Karpas-422 (cell line): ENCODE results near the gene UBE2Q1. TPM values are rescaled to one million over a fixed set of nuclear protein-coding genes. Genes with fewer than 3 reads are reported as not detected.

Experiments used
- DNase-seq: peaks from one replicate; pipeline ENCODE4 v3.0.0-alpha.2; 2015
- H2AFZ ChIP-seq: fragments of 200-600 bp; sonication (generic); 2 replicates; pipeline ENCODE4 v1.6.1; 2014; ENCODE audit warnings: antibody characterized with exemption, low read length, mixed read lengths
- H3K27ac ChIP-seq: fragments of 200-600 bp; sonication (generic); 2 replicates; pipeline ENCODE4 v1.5.1; 2014; ENCODE audit warnings: mild to moderate bottlenecking, low read length, moderate library complexity
- H3K27me3 ChIP-seq: fragments of 200-600 bp; sonication (generic); 2 replicates; pipeline ENCODE4 v1.6.1; 2014; ENCODE audit warnings: low read length, mixed read lengths
- H3K36me3 ChIP-seq: fragments of 200-600 bp; sonication (generic); 2 replicates; pipeline ENCODE4 v1.6.1; 2014; ENCODE audit warnings: low read length, mixed read lengths; ENCODE audit not compliant: insufficient read depth
- H3K4me1 ChIP-seq: fragments of 200-600 bp; sonication (generic); 2 replicates; pipeline ENCODE4 v1.6.1; 2014; ENCODE audit warnings: mild to moderate bottlenecking, low read length, mixed read lengths
- H3K4me2 ChIP-seq: fragments of 200-600 bp; sonication (generic); 2 replicates; pipeline ENCODE4 v1.6.1; 2014; ENCODE audit warnings: low read length, low read depth, mild to moderate bottlenecking; ENCODE audit not compliant: poor library complexity, severe bottlenecking
- H3K4me3 ChIP-seq: fragments of 200-600 bp; sonication (generic); 2 replicates; pipeline ENCODE4 v1.5.1; 2014; ENCODE audit warnings: mild to moderate bottlenecking, antibody characterized with exemption, low read length, mixed read lengths
- H3K79me2 ChIP-seq: fragments of 200-600 bp; sonication (generic); 2 replicates; pipeline ENCODE4 v1.6.1; 2014; ENCODE audit warnings: mild to moderate bottlenecking, low read length, mixed read lengths
- H3K9ac ChIP-seq: fragments of 200-600 bp; sonication (generic); 2 replicates; pipeline ENCODE4 v1.6.0; 2014; ENCODE audit warnings: low read length
- H3K9me2 ChIP-seq: fragments of 200-600 bp; sonication (generic), shearing (Covaris generic); replicated peaks from 2 replicates; pipeline ENCODE4 v1.6.0; 2014; ENCODE audit warnings: mild to moderate bottlenecking, low read length, moderate library complexity; ENCODE audit not compliant: insufficient read depth
- H3K9me3 ChIP-seq: fragments of 300-700, 200-600 bp; sonication (generic); 2 replicates; pipeline ENCODE4 v1.6.1; 2014; ENCODE audit warnings: low read length, mixed read lengths
- H4K20me1 ChIP-seq: fragments of 200-600 bp; sonication (generic); 2 replicates; pipeline ENCODE4 v1.6.1; 2014; ENCODE audit warnings: mild to moderate bottlenecking, antibody characterized with exemption, low read length, low read depth; ENCODE audit not compliant: insufficient read depth
- total RNA-seq: library from RNA; depleted of rRNA; stranded (reverse); fragments of >200 nt; shearing (Covaris generic); gene quantifications from 2 replicates; pipeline ENCODE4 v1.2.3, GENCODE V29; 2014; ENCODE audit warnings: low replicate concordance; rRNA removed

Gene UBE2Q1
- total RNA-seq, 1 experiment from 2014 or later = 41.2 TPM

- Histone ChIP-seq H3K27me3 (no peaks in the 10 kb centered on the region), H3K4me2 (no peak overlapping the region), H3K9me2 (no peaks in the 10 kb centered on the region), H3K4me3 (no peak overlapping the region), H3K9me3 (no peaks in the 10 kb centered on the region), H2AFZ (no peak overlapping the region), H3K4me1 (no peaks in the 10 kb centered on the region), H3K36me3 (no peaks in the 10 kb centered on the region), H3K27ac (no peak overlapping the region), H3K9ac (no peak overlapping the region), H4K20me1 (no peaks in the 10 kb centered on the region), H3K79me2 (no peaks in the 10 kb centered on the region)
- DNase-seq = no peak
Measured at GRCh38 chr1:154502744-154503115, 55.7 kb downstream of the UBE2Q1 start.

- Histone ChIP-seq H3K27me3 (no peaks in the 10 kb centered on the region), H4K20me1 (no peaks in the 10 kb centered on the region), H3K9me3 (no peaks in the 10 kb centered on the region), H3K79me2 (no peaks in the 10 kb centered on the region), H3K4me3 (no peak within 1 kb of the TSS), H3K4me1 (peaks cover under 1% of the 10 kb centered on the region), H3K36me3 (no peaks in the 10 kb centered on the region), H3K27ac (no peak within 1 kb of the TSS), H3K9me2 (no peaks in the 10 kb centered on the region), H2AFZ (no peak within 1 kb of the TSS), H3K9ac (no peak within 1 kb of the TSS), H3K4me2 (no peak within 1 kb of the TSS)
- no peak for DNase-seq
Measured at GRCh38 chr1:154502066-154502743, 56.3 kb downstream of the UBE2Q1 start, which contains the start of the genes SHE and TDRD10. SHE (minus strand) TSS chr1:154502412; CDS start chr1:154502026, 386 bp downstream. TDRD10 (plus strand) TSS chr1:154502219; CDS start chr1:154506904, 4,685 bp downstream.

GRCh38 chr1:154501423-154502065 lies 56.9 kb downstream of the UBE2Q1 start:
- H3K9ac ChIP-seq = no peak overlapping the region
- H3K4me3 ChIP-seq = no peak overlapping the region
- H3K9me2 ChIP-seq = no peaks in the 10 kb centered on the region
- no peaks in the 10 kb centered on the region for H4K20me1 ChIP-seq
- DNase-seq = no peak
- no peaks in the 10 kb centered on the region for H3K36me3 ChIP-seq
- H3K79me2 ChIP-seq = no peaks in the 10 kb centered on the region
- no peaks in the 10 kb centered on the region; the same call in 1 of the 2 replicates for H3K27me3 ChIP-seq
- H2AFZ ChIP-seq = no peak overlapping the region
- H3K27ac ChIP-seq = no peak overlapping the region
- peaks cover 8% of the 10 kb centered on the region for H3K4me1 ChIP-seq
- H3K4me2 ChIP-seq = no peak overlapping the region
- H3K9me3 ChIP-seq = no peaks in the 10 kb centered on the region

GRCh38 chr1:154500533-154500932 lies 57.9 kb downstream of the UBE2Q1 start:
- no peaks in the 10 kb centered on the region for H3K9me2 ChIP-seq
- H2AFZ ChIP-seq = no peak overlapping the region
- peaks cover 11% of the 10 kb centered on the region for H3K4me1 ChIP-seq
- H3K27ac ChIP-seq = no peak overlapping the region
- H4K20me1 ChIP-seq = no peaks in the 10 kb centered on the region
- no peak overlapping the region for H3K9ac ChIP-seq
- peaks cover 3% of the 10 kb centered on the region; the same call in 1 of the 2 replicates for H3K27me3 ChIP-seq
- no peak overlapping the region for H3K4me3 ChIP-seq
- H3K36me3 ChIP-seq = no peaks in the 10 kb centered on the region
- no peaks in the 10 kb centered on the region for H3K9me3 ChIP-seq
- no peak for DNase-seq
- no peak overlapping the region for H3K4me2 ChIP-seq
- no peaks in the 10 kb centered on the region for H3K79me2 ChIP-seq

- Histone ChIP-seq H3K36me3 (no peaks in the 10 kb centered on the region), H3K4me2 (no peak overlapping the region), H3K9me2 (no peaks in the 10 kb centered on the region), H3K79me2 (no peaks in the 10 kb centered on the region), H3K9ac (no peak overlapping the region), H3K4me1 (peaks cover 11% of the 10 kb centered on the region), H3K4me3 (no peak overlapping the region), H4K20me1 (no peaks in the 10 kb centered on the region), H3K27me3 (peaks cover 3% of the 10 kb centered on the region; the same call in 1 of the 2 replicates), H2AFZ (no peak overlapping the region), H3K9me3 (no peaks in the 10 kb centered on the region), H3K27ac (no peak overlapping the region)
- no peak for DNase-seq
Measured at GRCh38 chr1:154499446-154499845, 59.0 kb downstream of the UBE2Q1 start.

Other genes starting within 250 kb of the UBE2Q1 start
- gene AQP10, start 237.6 kb downstream of the UBE2Q1 start, total RNA-seq = not detected in 2 replicates
- 10.6 and 19.6 TPM in 2 replicates for gene ATP8B2, start 233.1 kb downstream of the UBE2Q1 start, total RNA-seq
- 0.04 TPM in 1 of 2 replicates, not detected in the other for gene IL6R, start 153.3 kb downstream of the UBE2Q1 start, total RNA-seq
- gene TDRD10, start 56.4 kb downstream of the UBE2Q1 start, total RNA-seq = not detected in 2 replicates
- gene SHE, start 56.2 kb downstream of the UBE2Q1 start, total RNA-seq = not detected in 2 replicates
- gene CHRNB2, start 9.1 kb upstream of the UBE2Q1 start, total RNA-seq = 0.29 and 0.48 TPM in 2 replicates
- gene ADAR, start 49.5 kb upstream of the UBE2Q1 start, total RNA-seq = 140 and 144 TPM in 2 replicates